SK-N-SH (cell line): ENCODE measurements around the gene AGRN.

Experiments used
- ELF1 ChIP-seq: IDR thresholded peaks from 2 replicates; pipeline ENCODE4 v1.4.0; 2012
- EP300 ChIP-seq, 2 experiments: IDR thresholded peaks; 2 replicates each; pipeline versions ENCODE4 v1.4.0 to v1.6.1; 2012; ENCODE audit warnings: borderline replicate concordance in 1 of 2, low read depth in 1 of 2, low read length in 1 of 2
- EZH2phosphoT487 ChIP-seq: fragments of 200-600 bp; sonication (generic); IDR thresholded peaks from 2 replicates; pipeline ENCODE4 v1.6.1; 2017; ENCODE audit warnings: low read depth, mixed run types, mild to moderate bottlenecking, antibody characterized with exemption, moderate library complexity, borderline replicate concordance
- POLR2AphosphoS5 ChIP-seq: IDR thresholded peaks from 2 replicates; pipeline ENCODE4 v1.6.1; 2012; ENCODE audit warnings: low read depth, low read length
- RCOR1 ChIP-seq: fragments of 150-350 bp; IDR thresholded peaks from 2 replicates; pipeline ENCODE4 v1.6.1; 2017; ENCODE audit warnings: antibody characterized with exemption, low read length
- RFX5 ChIP-seq: IDR thresholded peaks from 2 replicates; pipeline ENCODE4 v1.6.1; 2012; ENCODE audit warnings: mild to moderate bottlenecking, improper control_type of control experiment, low read length
- TAF1 ChIP-seq: IDR thresholded peaks from 2 replicates; pipeline ENCODE4 v1.6.1; 2012; ENCODE audit warnings: low read depth, mild to moderate bottlenecking, low read length, moderate library complexity, borderline replicate concordance
- TF ChIP-seq, protein P1 (sequence below): IDR thresholded peaks from 2 replicates; pipeline ENCODE4 v1.4.0; 2012; ENCODE audit warnings: low read depth
- TF ChIP-seq, protein P2 (sequence below): IDR thresholded peaks from 2 replicates; pipeline ENCODE4 v1.6.1; 2012; ENCODE audit warnings: mild to moderate bottlenecking, low read depth, low read length, moderate library complexity
- TF ChIP-seq, protein P3 (sequence below): IDR thresholded peaks from 2 replicates; pipeline ENCODE4 v1.4.0; 2012; ENCODE audit warnings: low read depth, borderline replicate concordance
- TF ChIP-seq, protein P4 (sequence below): fragments of 200-600 bp; sonication (generic); IDR thresholded peaks from 2 replicates; pipeline ENCODE4 v1.6.1; 2017; ENCODE audit warnings: antibody characterized with exemption, mild to moderate bottlenecking, moderate library complexity

- TF ChIP-seq RCOR1 (no peak), TAF1 (no peak), EP300 (IDR thresholded peaks at IDR 0.05; ENCODE audit: borderline replicate concordance in 1 of 2, low read depth in 1 of 2, low read length in 1 of 2) (no peak), POLR2AphosphoS5 (no peak), ELF1 (no peak), EZH2phosphoT487 (no peak), RFX5 (no peak)
- TF ChIP-seq, protein P1, sequence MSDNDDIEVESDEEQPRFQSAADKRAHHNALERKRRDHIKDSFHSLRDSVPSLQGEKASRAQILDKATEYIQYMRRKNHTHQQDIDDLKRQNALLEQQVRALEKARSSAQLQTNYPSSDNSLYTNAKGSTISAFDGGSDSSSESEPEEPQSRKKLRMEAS, result no peak
- TF ChIP-seq, protein P2, sequence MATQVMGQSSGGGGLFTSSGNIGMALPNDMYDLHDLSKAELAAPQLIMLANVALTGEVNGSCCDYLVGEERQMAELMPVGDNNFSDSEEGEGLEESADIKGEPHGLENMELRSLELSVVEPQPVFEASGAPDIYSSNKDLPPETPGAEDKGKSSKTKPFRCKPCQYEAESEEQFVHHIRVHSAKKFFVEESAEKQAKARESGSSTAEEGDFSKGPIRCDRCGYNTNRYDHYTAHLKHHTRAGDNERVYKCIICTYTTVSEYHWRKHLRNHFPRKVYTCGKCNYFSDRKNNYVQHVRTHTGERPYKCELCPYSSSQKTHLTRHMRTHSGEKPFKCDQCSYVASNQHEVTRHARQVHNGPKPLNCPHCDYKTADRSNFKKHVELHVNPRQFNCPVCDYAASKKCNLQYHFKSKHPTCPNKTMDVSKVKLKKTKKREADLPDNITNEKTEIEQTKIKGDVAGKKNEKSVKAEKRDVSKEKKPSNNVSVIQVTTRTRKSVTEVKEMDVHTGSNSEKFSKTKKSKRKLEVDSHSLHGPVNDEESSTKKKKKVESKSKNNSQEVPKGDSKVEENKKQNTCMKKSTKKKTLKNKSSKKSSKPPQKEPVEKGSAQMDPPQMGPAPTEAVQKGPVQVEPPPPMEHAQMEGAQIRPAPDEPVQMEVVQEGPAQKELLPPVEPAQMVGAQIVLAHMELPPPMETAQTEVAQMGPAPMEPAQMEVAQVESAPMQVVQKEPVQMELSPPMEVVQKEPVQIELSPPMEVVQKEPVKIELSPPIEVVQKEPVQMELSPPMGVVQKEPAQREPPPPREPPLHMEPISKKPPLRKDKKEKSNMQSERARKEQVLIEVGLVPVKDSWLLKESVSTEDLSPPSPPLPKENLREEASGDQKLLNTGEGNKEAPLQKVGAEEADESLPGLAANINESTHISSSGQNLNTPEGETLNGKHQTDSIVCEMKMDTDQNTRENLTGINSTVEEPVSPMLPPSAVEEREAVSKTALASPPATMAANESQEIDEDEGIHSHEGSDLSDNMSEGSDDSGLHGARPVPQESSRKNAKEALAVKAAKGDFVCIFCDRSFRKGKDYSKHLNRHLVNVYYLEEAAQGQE, result no peak
- TF ChIP-seq, protein P3, sequence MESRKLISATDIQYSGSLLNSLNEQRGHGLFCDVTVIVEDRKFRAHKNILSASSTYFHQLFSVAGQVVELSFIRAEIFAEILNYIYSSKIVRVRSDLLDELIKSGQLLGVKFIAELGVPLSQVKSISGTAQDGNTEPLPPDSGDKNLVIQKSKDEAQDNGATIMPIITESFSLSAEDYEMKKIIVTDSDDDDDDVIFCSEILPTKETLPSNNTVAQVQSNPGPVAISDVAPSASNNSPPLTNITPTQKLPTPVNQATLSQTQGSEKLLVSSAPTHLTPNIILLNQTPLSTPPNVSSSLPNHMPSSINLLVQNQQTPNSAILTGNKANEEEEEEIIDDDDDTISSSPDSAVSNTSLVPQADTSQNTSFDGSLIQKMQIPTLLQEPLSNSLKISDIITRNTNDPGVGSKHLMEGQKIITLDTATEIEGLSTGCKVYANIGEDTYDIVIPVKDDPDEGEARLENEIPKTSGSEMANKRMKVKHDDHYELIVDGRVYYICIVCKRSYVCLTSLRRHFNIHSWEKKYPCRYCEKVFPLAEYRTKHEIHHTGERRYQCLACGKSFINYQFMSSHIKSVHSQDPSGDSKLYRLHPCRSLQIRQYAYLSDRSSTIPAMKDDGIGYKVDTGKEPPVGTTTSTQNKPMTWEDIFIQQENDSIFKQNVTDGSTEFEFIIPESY, result no peak
- TF ChIP-seq, protein P4, sequence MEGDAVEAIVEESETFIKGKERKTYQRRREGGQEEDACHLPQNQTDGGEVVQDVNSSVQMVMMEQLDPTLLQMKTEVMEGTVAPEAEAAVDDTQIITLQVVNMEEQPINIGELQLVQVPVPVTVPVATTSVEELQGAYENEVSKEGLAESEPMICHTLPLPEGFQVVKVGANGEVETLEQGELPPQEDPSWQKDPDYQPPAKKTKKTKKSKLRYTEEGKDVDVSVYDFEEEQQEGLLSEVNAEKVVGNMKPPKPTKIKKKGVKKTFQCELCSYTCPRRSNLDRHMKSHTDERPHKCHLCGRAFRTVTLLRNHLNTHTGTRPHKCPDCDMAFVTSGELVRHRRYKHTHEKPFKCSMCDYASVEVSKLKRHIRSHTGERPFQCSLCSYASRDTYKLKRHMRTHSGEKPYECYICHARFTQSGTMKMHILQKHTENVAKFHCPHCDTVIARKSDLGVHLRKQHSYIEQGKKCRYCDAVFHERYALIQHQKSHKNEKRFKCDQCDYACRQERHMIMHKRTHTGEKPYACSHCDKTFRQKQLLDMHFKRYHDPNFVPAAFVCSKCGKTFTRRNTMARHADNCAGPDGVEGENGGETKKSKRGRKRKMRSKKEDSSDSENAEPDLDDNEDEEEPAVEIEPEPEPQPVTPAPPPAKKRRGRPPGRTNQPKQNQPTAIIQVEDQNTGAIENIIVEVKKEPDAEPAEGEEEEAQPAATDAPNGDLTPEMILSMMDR, result no peak
Observed at GRCh38 chr1:992362-992761, 27.6 kb upstream of the AGRN start.
